ENCODE data around the gene TUT7. TPM values are rescaled to one million over a fixed set of nuclear protein-coding genes. Genes with fewer than 3 reads are reported as not detected.

The TUT7 gene
- total and polyA plus RNA-seq, 4 donors = 15.5 to 47.7 (median 26.2) TPM

GRCh38 chr9:86263876-86264275 lies 90.3 kb downstream of the TUT7 start:
- H3K4me1 ChIP-seq (ENCODE audit: control insufficient read depth in 5 of 5, insufficient read depth in 5 of 5, low read length in 5 of 5) = peaks cover 0 to 8% (median 0%) of the 10 kb centered on the region in 5 donors
- H3K9ac ChIP-seq (ENCODE audit: insufficient read depth in 1 of 2, low read length in 2 of 2) = no peak overlapping the region
- no peaks in the 10 kb centered on the region for H3K9me3 ChIP-seq (ENCODE audit: control insufficient read depth in 4 of 4, insufficient read depth in 3 of 4, low read length in 3 of 4)
- no peak overlapping the region for H3K4me3 ChIP-seq
- no peak for DNase-seq
- H3K36me3 ChIP-seq (ENCODE audit: control insufficient read depth in 4 of 4, insufficient read depth in 4 of 4, low read length in 4 of 4) = peaks cover 3 to 27% (median 11%) of the 10 kb centered on the region in 4 donors
- H3K27ac ChIP-seq (ENCODE audit: low read depth in 1 of 2, low read length in 1 of 2) = no peak overlapping the region
- TF ChIP-seq, protein P1, sequence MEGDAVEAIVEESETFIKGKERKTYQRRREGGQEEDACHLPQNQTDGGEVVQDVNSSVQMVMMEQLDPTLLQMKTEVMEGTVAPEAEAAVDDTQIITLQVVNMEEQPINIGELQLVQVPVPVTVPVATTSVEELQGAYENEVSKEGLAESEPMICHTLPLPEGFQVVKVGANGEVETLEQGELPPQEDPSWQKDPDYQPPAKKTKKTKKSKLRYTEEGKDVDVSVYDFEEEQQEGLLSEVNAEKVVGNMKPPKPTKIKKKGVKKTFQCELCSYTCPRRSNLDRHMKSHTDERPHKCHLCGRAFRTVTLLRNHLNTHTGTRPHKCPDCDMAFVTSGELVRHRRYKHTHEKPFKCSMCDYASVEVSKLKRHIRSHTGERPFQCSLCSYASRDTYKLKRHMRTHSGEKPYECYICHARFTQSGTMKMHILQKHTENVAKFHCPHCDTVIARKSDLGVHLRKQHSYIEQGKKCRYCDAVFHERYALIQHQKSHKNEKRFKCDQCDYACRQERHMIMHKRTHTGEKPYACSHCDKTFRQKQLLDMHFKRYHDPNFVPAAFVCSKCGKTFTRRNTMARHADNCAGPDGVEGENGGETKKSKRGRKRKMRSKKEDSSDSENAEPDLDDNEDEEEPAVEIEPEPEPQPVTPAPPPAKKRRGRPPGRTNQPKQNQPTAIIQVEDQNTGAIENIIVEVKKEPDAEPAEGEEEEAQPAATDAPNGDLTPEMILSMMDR (IDR thresholded peaks at IDR 0.05; ENCODE audit: control extremely low read depth, extremely low read depth) = no peak
- no peak for ATAC-seq (ENCODE audit: insufficient read depth, low FRiP score)
- H3K27me3 ChIP-seq (ENCODE audit: control insufficient read depth in 3 of 3, insufficient read depth in 3 of 3, low read length in 2 of 3) = no peaks in the 10 kb centered on the region
- 83 to 85% methylated on average over 6 of the region's 6 CpGs for WGBS, 2 donors

- H3K9ac ChIP-seq (ENCODE audit: insufficient read depth in 1 of 2, low read length in 2 of 2) = no peak overlapping the region
- TF ChIP-seq, protein P1 (IDR thresholded peaks at IDR 0.05; ENCODE audit: control extremely low read depth, extremely low read depth) = no peak
- ATAC-seq (ENCODE audit: insufficient read depth, low FRiP score) = no peak
- H3K4me3 ChIP-seq = no peak overlapping the region
- no peak for DNase-seq
- peaks cover under 1 to 13% (median 2%) of the 10 kb centered on the region in 5 donors for H3K4me1 ChIP-seq (ENCODE audit: control insufficient read depth in 5 of 5, insufficient read depth in 5 of 5, low read length in 5 of 5)
- WGBS, 2 donors = 80 to 96% methylated on average over 4 of the region's 4 CpGs
- H3K36me3 ChIP-seq (ENCODE audit: control insufficient read depth in 4 of 4, insufficient read depth in 4 of 4, low read length in 4 of 4) = peaks cover 3 to 26% (median 11%) of the 10 kb centered on the region in 4 donors
- no peaks in the 10 kb centered on the region for H3K9me3 ChIP-seq (ENCODE audit: control insufficient read depth in 4 of 4, insufficient read depth in 3 of 4, low read length in 3 of 4)
- H3K27ac ChIP-seq (ENCODE audit: low read depth in 1 of 2, low read length in 1 of 2) = peak overlapping the region in 1 of 2 donors; percentile 49
- H3K27me3 ChIP-seq (ENCODE audit: control insufficient read depth in 3 of 3, insufficient read depth in 3 of 3, low read length in 2 of 3) = no peaks in the 10 kb centered on the region
Measured at GRCh38 chr9:86262492-86262891, 91.7 kb downstream of the TUT7 start.

- Histone ChIP-seq H3K27me3 (ENCODE audit: control insufficient read depth in 3 of 3, insufficient read depth in 3 of 3, low read length in 2 of 3) (no peaks in the 10 kb centered on the region), H3K9ac (ENCODE audit: insufficient read depth in 1 of 2, low read length in 2 of 2) (no peak within 1 kb of the TSS), H3K36me3 (ENCODE audit: control insufficient read depth in 4 of 4, insufficient read depth in 4 of 4, low read length in 4 of 4) (peaks cover 4 to 24% (median 11%) of the 10 kb centered on the region in 4 donors), H3K4me1 (ENCODE audit: control insufficient read depth in 5 of 5, insufficient read depth in 5 of 5, low read length in 5 of 5) (peaks cover 4 to 33% (median 6%) of the 10 kb centered on the region in 5 donors), H3K27ac (ENCODE audit: low read depth in 1 of 2, low read length in 1 of 2) (no peak within 1 kb of the TSS), H3K4me3 (no peak within 1 kb of the TSS), H3K9me3 (ENCODE audit: control insufficient read depth in 4 of 4, insufficient read depth in 3 of 4, low read length in 3 of 4) (no peaks in the 10 kb centered on the region)
- WGBS, 2 donors = 86 to 95% methylated on average over 8 of the region's 8 CpGs
- TF ChIP-seq, protein P1 (IDR thresholded peaks at IDR 0.05; ENCODE audit: control extremely low read depth, extremely low read depth) = no peak
- ATAC-seq (ENCODE audit: insufficient read depth, low FRiP score) = no peak
- no peak for DNase-seq
Measured at GRCh38 chr9:86259557-86259956, 94.7 kb downstream of the TUT7 start, which contains the start of gene C9orf153. Gene C9orf153, minus strand, starts transcription at chr9:86259657. Its CDS starts 30,054 bp downstream, at chr9:86229603.

DNA sequence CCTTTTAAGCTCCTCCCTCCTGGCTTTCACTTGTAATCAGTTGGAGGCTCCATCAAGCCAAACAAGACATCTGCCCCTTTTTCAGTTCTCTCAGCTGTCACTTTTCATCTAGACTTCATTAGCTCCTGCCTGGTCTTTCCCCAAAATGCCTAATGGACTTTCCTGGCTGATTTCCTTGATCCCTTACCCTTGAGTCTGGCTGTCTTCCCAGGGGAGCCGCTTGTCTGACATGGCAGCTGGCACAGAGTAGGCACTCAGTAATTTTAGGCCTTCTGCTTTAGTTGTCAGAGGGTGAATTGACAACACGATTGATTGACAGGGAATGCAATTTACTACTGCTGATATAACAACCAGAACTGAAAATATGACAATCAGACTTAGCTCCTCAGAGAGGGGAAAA lies 96.8 kb downstream of the TUT7 start:
- Histone ChIP-seq H3K4me1 (ENCODE audit: control insufficient read depth in 5 of 5, insufficient read depth in 5 of 5, low read length in 5 of 5) (peaks cover 4 to 33% (median 6%) of the 10 kb centered on the region in 5 donors), H3K27ac (ENCODE audit: low read depth in 1 of 2, low read length in 1 of 2) (peak overlapping the region in 1 of 2 donors; percentile 14), H3K9me3 (ENCODE audit: control insufficient read depth in 4 of 4, insufficient read depth in 3 of 4, low read length in 3 of 4) (peaks cover 0 to 8% (median 2%) of the 10 kb centered on the region in 4 donors), H3K4me3 (no peak overlapping the region), H3K27me3 (ENCODE audit: control insufficient read depth in 3 of 3, insufficient read depth in 3 of 3, low read length in 2 of 3) (no peaks in the 10 kb centered on the region), H3K9ac (ENCODE audit: insufficient read depth in 1 of 2, low read length in 2 of 2) (no peak overlapping the region), H3K36me3 (ENCODE audit: control insufficient read depth in 4 of 4, insufficient read depth in 4 of 4, low read length in 4 of 4) (peaks cover 0 to 10% (median 2%) of the 10 kb centered on the region in 4 donors)
- TF ChIP-seq, protein P1 (IDR thresholded peaks at IDR 0.05; ENCODE audit: control extremely low read depth, extremely low read depth) = no peak
- WGBS, 2 donors = 84 to 91% methylated on average over 2 of the region's 2 CpGs
- peak in 2 of 3 donors; percentile 64 to 67 for DNase-seq
- no peak for ATAC-seq (ENCODE audit: insufficient read depth, low FRiP score)

All from lung (tissue), 12 donors.